HEK293T (cell line): ENCODE measurements around the gene NFYA.

Experiments
- CTCF ChIA-PET: fragments of 350-600 bp; formaldehyde crosslinking; extraction: SDS; loops from one replicate; lab custom pipeline; 2021; ENCODE audit warnings: antibody characterized with exemption, inconsistent platforms; lab: Yijun Ruan, JAX
- POLR2A ChIA-PET: fragments of 350-600 bp; formaldehyde crosslinking; extraction: SDS; loops from one replicate; lab custom pipeline; 2020; ENCODE audit warnings: antibody characterized with exemption, inconsistent platforms; lab: Yijun Ruan, JAX
- DNase-seq: peaks from one replicate; pipeline ENCODE4 v3.0.0; 2012; ENCODE audit warnings: mixed read lengths; ENCODE audit errors: extremely low spot score
- ARNT ChIP-seq: fragments of 450-650 bp; IDR thresholded peaks from 2 replicates; pipeline ENCODE4 v1.6.1; 2017; ENCODE audit warnings: mild to moderate bottlenecking
- BHLHE40 ChIP-seq: fragments of 450-650 bp; IDR thresholded peaks from 2 replicates; pipeline ENCODE4 v1.6.1; 2016; ENCODE audit warnings: mild to moderate bottlenecking, moderate library complexity, borderline replicate concordance
- CTBP1 ChIP-seq: fragments of 450-650 bp; IDR thresholded peaks from 2 replicates; pipeline ENCODE4 v1.6.1; 2016; ENCODE audit warnings: borderline replicate concordance
- ELF4 ChIP-seq: fragments of 450-650 bp; IDR thresholded peaks from 2 replicates; pipeline ENCODE4 v1.6.1; 2017; ENCODE audit warnings: antibody characterized with exemption
- FOXA1 ChIP-seq: fragments of 450-650 bp; IDR thresholded peaks from 2 replicates; pipeline ENCODE4 v1.6.1; 2016; ENCODE audit warnings: mild to moderate bottlenecking
- FOXK2 ChIP-seq: fragments of 450-650 bp; IDR thresholded peaks from 2 replicates; pipeline ENCODE4 v1.6.1; 2016; ENCODE audit warnings: mild to moderate bottlenecking
- FOXM1 ChIP-seq: fragments of 450-650 bp; IDR thresholded peaks from 2 replicates; pipeline ENCODE4 v1.6.1; 2017; ENCODE audit warnings: mild to moderate bottlenecking, borderline replicate concordance
- HDGF ChIP-seq: fragments of 450-650 bp; IDR thresholded peaks from 2 replicates; pipeline ENCODE4 v1.6.1; 2017; ENCODE audit warnings: antibody characterized with exemption, borderline replicate concordance
- L3MBTL2 ChIP-seq: fragments of 450-650 bp; conservative IDR thresholded peaks from 2 replicates; pipeline ENCODE4 v1.6.1; 2016; ENCODE audit warnings: mild to moderate bottlenecking
- LEF1 ChIP-seq: fragments of 450-650 bp; IDR thresholded peaks from 2 replicates; pipeline ENCODE4 v1.6.1; 2017; ENCODE audit warnings: mild to moderate bottlenecking, borderline replicate concordance
- NFRKB ChIP-seq: fragments of 450-650 bp; IDR thresholded peaks from 2 replicates; pipeline ENCODE4 v1.6.1; 2016; ENCODE audit warnings: mild to moderate bottlenecking, moderate library complexity
- PKNOX1 ChIP-seq: fragments of 450-650 bp; IDR thresholded peaks from 2 replicates; pipeline ENCODE4 v1.6.1; 2016
- SP1 ChIP-seq: fragments of 450-650 bp; IDR thresholded peaks from 2 replicates; pipeline ENCODE4 v1.6.1; 2017
- SUZ12 ChIP-seq: fragments of 450-650 bp; IDR thresholded peaks from 2 replicates; pipeline ENCODE4 v1.6.1; 2016; ENCODE audit warnings: mild to moderate bottlenecking
- TARDBP ChIP-seq: fragments of 450-650 bp; IDR thresholded peaks from 2 replicates; pipeline ENCODE4 v1.6.1; 2016
- ZNF384 ChIP-seq: fragments of 450-650 bp; IDR thresholded peaks from 2 replicates; pipeline ENCODE4 v1.6.1; 2016

Gene NFYA

GRCh38 chr6:41043151-41043550 lies 29.6 kb upstream of the NFYA start:
- ChIA-PET CTCF (no interaction called here), POLR2A (interaction anchor here (1.5 kb wide), 1 partner anchor 29 kb away, joined by 4 read pairs; the partner anchor contains the start of genes NFYA and OARD1)
- no peak for TF ChIP-seq LEF1
- TF ChIP-seq SUZ12 = no peak
- TF ChIP-seq PKNOX1 = no peak
- TF ChIP-seq BHLHE40 = no peak
- no peak for TF ChIP-seq NFRKB
- TF ChIP-seq L3MBTL2 = no peak
- TF ChIP-seq SP1 = no peak
- no peak for TF ChIP-seq ARNT
- no peak for TF ChIP-seq ELF4
- no peak for TF ChIP-seq CTBP1
- TF ChIP-seq TARDBP = no peak
- TF ChIP-seq FOXK2 = no peak
- TF ChIP-seq FOXM1 = no peak
- no peak for TF ChIP-seq ZNF384
- TF ChIP-seq HDGF = no peak
- TF ChIP-seq FOXA1 = no peak
- DNase-seq = no peak

GRCh38 chr6:41045664-41046063 lies 27.1 kb upstream of the NFYA start:
- ChIA-PET CTCF (interaction anchor here (0.6 to 1.2 kb wide), 2 partner anchors 10 to 122 kb away, joined by 3 to 5 read pairs; no protein-coding TSS in a partner anchor), POLR2A (interaction anchor here (0.9 to 1.3 kb wide), 2 partner anchors 10 to 27 kb away, joined by 3 to 8 read pairs; partner anchors contain the start of genes NFYA and OARD1)
- DNase-seq = no peak

GRCh38 chr6:41046084-41046483 lies 26.7 kb upstream of the NFYA start:
- ChIA-PET POLR2A (interaction anchor here (0.9 to 1.3 kb wide), 2 partner anchors 10 to 26 kb away, joined by 3 to 8 read pairs; partner anchors contain the start of genes NFYA and OARD1), CTCF (interaction anchor here (0.6 to 1.2 kb wide), 2 partner anchors 10 to 123 kb away, joined by 3 to 5 read pairs; no protein-coding TSS in a partner anchor)
- TF ChIP-seq ARNT (no peak), FOXA1 (no peak), ZNF384 (no peak), TARDBP (no peak)
- no peak for DNase-seq

More at GRCh38 chr6:41045664-41046063, 27.1 kb upstream of the NFYA start:
- TF ChIP-seq FOXK2 (no peak), PKNOX1 (no peak), FOXA1 (no peak), FOXM1 (no peak), LEF1 (no peak), BHLHE40 (no peak), CTBP1 (no peak), ARNT (no peak), L3MBTL2 (no peak), SUZ12 (no peak), ELF4 (no peak), ZNF384 (no peak), NFRKB (no peak), SP1 (no peak)

GRCh38 chr6:41047306-41047705 lies 25.5 kb upstream of the NFYA start:
- POLR2A ChIA-PET = no interaction called here
- TF ChIP-seq PKNOX1 (no peak), SUZ12 (no peak), TARDBP (no peak), ELF4 (no peak), FOXA1 (no peak), SP1 (no peak), ZNF384 (no peak), FOXM1 (no peak), HDGF (no peak), BHLHE40 (no peak), LEF1 (no peak), ARNT (no peak), CTBP1 (no peak), FOXK2 (no peak), NFRKB (no peak), L3MBTL2 (no peak)
- CTCF ChIA-PET = interaction anchor here (0.9 kb wide), 1 partner anchor 20 kb away, joined by 5 read pairs; no protein-coding TSS in a partner anchor
- DNase-seq = no peak

GRCh38 chr6:41047745-41048732 lies 24.7 kb upstream of the NFYA start:
- ChIA-PET CTCF (interaction anchor here (0.7 to 1.3 kb wide), 2 partner anchors 8 to 153 kb away, joined by 3 read pairs; no protein-coding TSS in a partner anchor), POLR2A (no interaction called here)
- no peak for DNase-seq
- TF ChIP-seq TARDBP (no peak), ARNT (no peak), SP1 (no peak), ELF4 (no peak), L3MBTL2 (no peak), LEF1 (no peak), HDGF (no peak), ZNF384 (no peak), FOXM1 (no peak), CTBP1 (no peak)
